K562 (cell line): ENCODE results near the gene SND1. TPM values are rescaled to one million over a fixed set of nuclear protein-coding genes. Genes with fewer than 3 reads are reported as not detected.

Experiments used
- ATAC-seq: fragments of 200-7000 bp; cut with Tn5 transposase; 3 replicates; pipeline ENCODE4 v1.9.1; 2020; ENCODE audit warnings: moderate library complexity
- BruUV-seq: library from RNA; stranded (reverse); fragments of 400-500 nt; replicated peaks from 2 replicates; lab custom pipeline; 2021; lab: Mats Ljungman, UMichigan
- CTCF ChIA-PET: fragments of 300-600 bp; formaldehyde crosslinking; extraction: SDS; loops from one replicate; lab custom pipeline; 2021; ENCODE audit warnings: low intra/inter-chr PET ratio; lab: Yijun Ruan, JAX
- POLR2A ChIA-PET: fragments of 300-600, 350-650 bp; sonication (Branson Sonifier 250); formaldehyde crosslinking; extraction: SDS; loops from one replicate; lab custom pipeline; 2021; ENCODE audit warnings: antibody characterized with exemption, inconsistent platforms; lab: Yijun Ruan, JAX
- DNase-seq, 4 experiments: peaks; one replicate each; pipeline versions ENCODE4 v3.0.0 to v3.0.0-alpha.2; 2011 to 2018; ENCODE audit warnings: low spot score in 3 of 4, mixed read lengths in 3 of 4; ENCODE audit errors: extremely low read depth in 1 of 4
- FAIRE-seq: peaks from 2 replicates; lab custom pipeline; 2011; peaks lifted over from hg19 to GRCh38; lab: Jason Lieb, UNC
- H2AFZ ChIP-seq: 2 replicates; pipeline ENCODE4 v1.6.0; 2011; ENCODE audit warnings: low read depth, low read length, control low read depth, inconsistent platforms
- H3K27ac ChIP-seq: fragments of 200-600 bp; 3 replicates; pipeline ENCODE4 v1.8.0; 2011; ENCODE audit warnings: low read depth, mild to moderate bottlenecking, control low read depth, inconsistent platforms, low read length, moderate library complexity, mixed read lengths; ENCODE audit errors: extremely low read depth
- H3K27me3 ChIP-seq, 2 experiments: fragments of 300-600 bp in 1 of 2; 2 replicates in 1 of 2; 3 replicates in 1 of 2; pipeline versions ENCODE4 v1.6.0 to v1.8.0; 2011; ENCODE audit warnings: inconsistent platforms in 2 of 2, low read length in 2 of 2, mild to moderate bottlenecking in 1 of 2, mixed read lengths in 1 of 2, moderate library complexity in 1 of 2; ENCODE audit not compliant: control insufficient read depth in 2 of 2, insufficient read depth in 2 of 2
- H3K36me3 ChIP-seq: fragments of 300-600 bp; 3 replicates; pipeline ENCODE4 v1.8.0; 2011; ENCODE audit warnings: mild to moderate bottlenecking, low read length, inconsistent platforms; ENCODE audit not compliant: control insufficient read depth, insufficient read depth
- H3K4me1 ChIP-seq, 2 experiments: fragments of 200-600 bp in 1 of 2; replicated peaks in 1 of 2; 2 replicates in 1 of 2; 3 replicates in 1 of 2; pipeline versions ENCODE4 v1.5.1 to v1.8.0; 2011; ENCODE audit warnings: inconsistent platforms in 2 of 2, low read length in 2 of 2, mild to moderate bottlenecking in 1 of 2, mixed read lengths in 1 of 2, moderate library complexity in 1 of 2; ENCODE audit not compliant: control insufficient read depth in 2 of 2, insufficient read depth in 2 of 2
- H3K4me2 ChIP-seq: 2 replicates; pipeline ENCODE4 v1.6.1; 2011; ENCODE audit warnings: low read length, control low read depth, inconsistent platforms, mixed read lengths; ENCODE audit not compliant: insufficient read depth
- H3K4me3 ChIP-seq: fragments of 200-600 bp; sonication (generic), shearing (Covaris generic); 2 replicates; pipeline ENCODE4 v1.5.1; 2016; ENCODE audit warnings: control low read depth, inconsistent platforms
- H3K79me2 ChIP-seq: fragments of 200-600 bp; 3 replicates; pipeline ENCODE4 v1.8.0; 2011; ENCODE audit warnings: low read length, inconsistent platforms; ENCODE audit not compliant: control insufficient read depth, insufficient read depth
- H3K9ac ChIP-seq, 2 experiments: 2 replicates each; pipeline versions ENCODE4 v1.6.0 to v1.6.1; 2011; ENCODE audit warnings: low read depth in 2 of 2, low read length in 2 of 2, control low read depth in 1 of 2, inconsistent platforms in 1 of 2, mild to moderate bottlenecking in 1 of 2, mixed read lengths in 1 of 2; ENCODE audit not compliant: insufficient read depth in 1 of 2
- H3K9me1 ChIP-seq: one replicate; pipeline ENCODE4 v1.6.0; 2011; ENCODE audit warnings: inconsistent platforms, mild to moderate bottlenecking, low read length, moderate library complexity; ENCODE audit not compliant: control insufficient read depth, insufficient read depth
- H3K9me3 ChIP-seq: replicated peaks from 2 replicates; pipeline ENCODE4 v1.5.1; 2011; ENCODE audit warnings: low read depth, low read length, inconsistent platforms; ENCODE audit not compliant: control insufficient read depth, insufficient read depth
- H4K20me1 ChIP-seq: replicated peaks from 2 replicates; pipeline ENCODE4 v1.6.1; 2011; ENCODE audit warnings: low read length, inconsistent platforms, mixed read lengths; ENCODE audit not compliant: control insufficient read depth, insufficient read depth
- ARID3A ChIP-seq: IDR thresholded peaks from 2 replicates; pipeline ENCODE4 v1.6.1; 2012; ENCODE audit warnings: low read depth, low read length, improper control_type of control experiment, borderline replicate concordance
- ATF3 ChIP-seq, 2 experiments: fragments of 450-650 bp in 1 of 2; sonication (generic) in 1 of 2; formaldehyde crosslinking in 1 of 2; IDR thresholded peaks in 1 of 2; conservative IDR thresholded peaks in 1 of 2; 2 replicates each; pipeline versions ENCODE4 v1.6.1 to v1.8.1; 2016 to 2023; ENCODE audit warnings: mild to moderate bottlenecking in 2 of 2, moderate library complexity in 2 of 2, inconsistent platforms in 1 of 2, missing genetic modification reagents in 1 of 2
- GTF2B ChIP-seq: IDR thresholded peaks from 2 replicates; pipeline ENCODE4 v1.6.1; 2011; ENCODE audit not compliant: insufficient read length; ENCODE audit errors: extremely low read depth
- ILF3 ChIP-seq: fragments of 450-650 bp; IDR thresholded peaks from 2 replicates; pipeline ENCODE4 v1.6.1; 2018; ENCODE audit warnings: antibody characterized with exemption, mild to moderate bottlenecking, moderate library complexity, borderline replicate concordance
- MAFG ChIP-seq: fragments of 450-650 bp; conservative IDR thresholded peaks from 2 replicates; pipeline ENCODE4 v1.6.1; 2016; ENCODE audit warnings: missing genetic modification characterization, missing compliant biosample characterization
- SUPT5H ChIP-seq: fragments of 450-650 bp; IDR thresholded peaks from 2 replicates; pipeline ENCODE4 v1.6.1; 2016
- TFAM ChIP-seq: fragments of 250-450 bp; sonication (Bioruptor Pico); conservative IDR thresholded peaks from 2 replicates; pipeline ENCODE4 v1.5.0; 2021; ENCODE audit warnings: mild to moderate bottlenecking, moderate library complexity
- THRB ChIP-seq: fragments of 450-650 bp; formaldehyde crosslinking; conservative IDR thresholded peaks from 2 replicates; pipeline ENCODE4 v1.4.0; 2022; ENCODE audit warnings: mild to moderate bottlenecking, missing genetic modification characterization
- TRIM28 ChIP-seq: fragments of 450-650 bp; IDR thresholded peaks from 2 replicates; pipeline ENCODE4 v1.6.1; 2017
- ZC3H11A ChIP-seq: IDR thresholded peaks from 2 replicates; pipeline ENCODE4 v1.6.1; 2012; ENCODE audit warnings: low read depth, low read length, improper control_type of control experiment
- ZNF764 ChIP-seq: fragments of 250-450 bp; sonication (Bioruptor Pico); IDR thresholded peaks from 2 replicates; pipeline ENCODE4 v1.4.0; 2020; ENCODE audit warnings: low read depth, mild to moderate bottlenecking, moderate library complexity
- WGBS: fragments of 100-300 bp; shearing (Covaris generic); methylation state at CpG from one replicate; pipeline ENCODE4 v1.1.6; 2016; ENCODE audit warnings: low coverage, mixed read lengths; ENCODE audit not compliant: insufficient coverage; ENCODE audit errors: missing lambda C conversion rate; 5-methylcytosine and 5-hydroxymethylcytosine counted together
- in situ Hi-C: fragments of 300-500 bp; cut with MboI; formaldehyde crosslinking; loops from 4 replicates; pipeline ENCODE4 v1.15.0; 2018; ENCODE audit warnings: inconsistent platforms, mixed read lengths
- intact Hi-C: fragments of 100-400 bp; cut with micrococcal nuclease; formaldehyde crosslinking; loops from 2 replicates; pipeline ENCODE4 v1.14.2; 2022
- polyA plus RNA-seq, 8 experiments: library from polyadenylated mRNA; depleted of rRNA in 4 of 8; stranded (reverse) in 5 of 8; unstranded in 3 of 8; fragments of >200 nt; fragmentation: Nextera tagmentation in 2 of 8; fragmentation: Illumina TruSeq in 1 of 8; extraction: Ambion mirVana in 2 of 8; extraction: Trizol in 1 of 8; gene quantifications; 2 replicates each; pipeline versions ENCODE4 v1.2.1 to v1.2.3, GENCODE V29; 2011 to 2014; ENCODE audit warnings: inconsistent platforms in 1 of 8, missing spikeins in 1 of 8
- total RNA-seq, 7 experiments: library from RNA; depleted of rRNA in 6 of 7; stranded (reverse); fragments of >200 nt in 6 of 7; fragmentation: Illumina TruSeq in 2 of 7; extraction: Trizol in 2 of 7; gene quantifications; 2 replicates each; pipeline versions ENCODE4 v1.2.1 to v1.2.3, GENCODE V29; 2011 to 2021; ENCODE audit warnings: low replicate concordance in 1 of 7

Gene SND1
- total and polyA plus RNA-seq, 9 of the 15 experiments (the other 6 are each of a cell fraction or from before 2014, with no cell fraction given), result 46.5 to 307 (median 191) TPM

GRCh38 chr7:127671341-127671740, 19.3 kb downstream of the SND1 start:
- no peaks in the 10 kb centered on the region for H3K9me3 ChIP-seq
- no TSS peak for BruUV-seq
- intact Hi-C loops (no loop called here), in situ Hi-C loops (no loop called here)
- H3K79me2 ChIP-seq, result peaks cover 97% of the 10 kb centered on the region
- WGBS, result 75% methylated on average over 4 of the region's 4 CpGs
- no peak overlapping the region for H3K4me3 ChIP-seq
- ChIA-PET POLR2A (interaction anchor here (0.8 kb wide), 1 partner anchor 12 kb away, joined by 3 read pairs; no protein-coding TSS in a partner anchor), CTCF (no interaction called here)
- H3K9ac ChIP-seq, result no peak overlapping the region
- FAIRE-seq (no peak), DNase-seq (no peak), ATAC-seq (peak; percentile 19; the same call in 1 of the 3 replicates)
- H3K27ac ChIP-seq, result no peak overlapping the region
- H3K9me1 ChIP-seq, result no peaks in the 10 kb centered on the region
- no peaks in the 10 kb centered on the region for H3K4me1 ChIP-seq
- 0 out of 2 replicates have a peak, but pooled peaks have one; percentile 7 for TF ChIP-seq ATF3 (IDR thresholded peaks at IDR 0.05)
- no peak for TF ChIP-seq ATF3 (CRISPR knock-in tag; conservative IDR thresholded peaks at IDR 0.05)
- TF ChIP-seq ZNF764 (CRISPR knock-in tag), result no peak
- TF ChIP-seq TRIM28, result no peak
- no peak for TF ChIP-seq TFAM (CRISPR knock-in tag)
- H4K20me1 ChIP-seq, result peaks cover 48% of the 10 kb centered on the region
- H3K27me3 ChIP-seq, result no peaks in the 10 kb centered on the region
- H2AFZ ChIP-seq, result no peak overlapping the region
- peaks cover 81% of the 10 kb centered on the region for H3K36me3 ChIP-seq
- H3K4me2 ChIP-seq, result no peak overlapping the region

- Histone ChIP-seq H3K27ac (no peak overlapping the region), H3K9ac (no peak overlapping the region), H3K27me3 (no peaks in the 10 kb centered on the region), H3K4me3 (no peak overlapping the region), H3K9me1 (no peaks in the 10 kb centered on the region), H2AFZ (no peak overlapping the region), H3K4me1 (no peaks in the 10 kb centered on the region), H3K4me2 (no peak overlapping the region), H3K36me3 (peaks cover 81% of the 10 kb centered on the region), H3K79me2 (peaks cover 96% of the 10 kb centered on the region), H3K9me3 (no peaks in the 10 kb centered on the region), H4K20me1 (peaks cover 29% of the 10 kb centered on the region)
- DNase-seq, result no peak
- POLR2A ChIA-PET, result interaction anchor here (0.7 to 2.5 kb wide), 7 partner anchors 8 to 24 kb away, joined by 3 to 11 read pairs (median 7); partner anchors contain the start of gene SND1
- intact Hi-C loops, result no loop called here
- CTCF ChIA-PET, result no interaction called here
- no TSS peak for BruUV-seq
- in situ Hi-C loops, result no loop called here
- no peak for ATAC-seq
- 86% methylated on average over 3 of the region's 3 CpGs for WGBS
- no peak for FAIRE-seq
- no peak for TF ChIP-seq MAFG (tag)
- 0 out of 2 replicates have a peak, but pooled peaks have one; percentile 31 for TF ChIP-seq THRB (CRISPR knock-in tag)
- TF ChIP-seq ILF3, result no peak
- TF ChIP-seq ZC3H11A, result no peak
- no peak for TF ChIP-seq ARID3A
- no peak for TF ChIP-seq GTF2B
- peak; percentile 30; the same call in 1 of the 2 replicates for TF ChIP-seq SUPT5H
These were observed 21.9 kb downstream of the SND1 start for GRCh38 chr7:127673902-127674301.
